ENCODE data around the gene SSU72. TPM values are rescaled to one million over a fixed set of nuclear protein-coding genes. Genes with fewer than 3 reads are reported as not detected.
A peak's percentile ranks its signal among the peaks of the same experiment; 100 is the strongest.

The SSU72 gene
- total RNA-seq, 4 donors from 2014 or later = 96.4 to 163 (median 123) TPM

DNA sequence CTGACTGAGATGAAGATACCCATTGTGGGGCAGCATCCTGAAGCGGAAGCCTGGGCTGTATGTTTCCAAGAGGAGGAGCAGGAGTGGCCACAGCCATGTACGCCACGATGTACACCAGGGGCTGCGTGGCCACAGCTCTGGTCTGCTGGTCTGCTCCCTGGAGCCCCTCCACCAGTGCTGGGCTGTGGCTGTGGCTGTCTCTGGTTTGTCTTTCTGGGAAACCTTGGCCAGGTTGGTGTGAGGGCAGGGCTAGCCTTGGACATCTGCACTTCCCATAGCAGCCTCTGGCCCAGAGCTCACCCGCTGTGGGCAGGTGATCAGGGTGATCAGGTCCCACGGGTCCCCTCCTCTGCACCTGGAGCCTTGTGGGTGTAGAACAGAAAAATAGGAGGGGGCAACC lies 43.3 kb upstream of the SSU72 start:
- 85 to 91% methylated on average over 5 to 6 of the region's 6 CpGs for WGBS, 2 donors
- intact Hi-C loops (cut with DNase I; ENCODE audit: low total_unique reads) = no loop called here
- TF ChIP-seq, protein P1, sequence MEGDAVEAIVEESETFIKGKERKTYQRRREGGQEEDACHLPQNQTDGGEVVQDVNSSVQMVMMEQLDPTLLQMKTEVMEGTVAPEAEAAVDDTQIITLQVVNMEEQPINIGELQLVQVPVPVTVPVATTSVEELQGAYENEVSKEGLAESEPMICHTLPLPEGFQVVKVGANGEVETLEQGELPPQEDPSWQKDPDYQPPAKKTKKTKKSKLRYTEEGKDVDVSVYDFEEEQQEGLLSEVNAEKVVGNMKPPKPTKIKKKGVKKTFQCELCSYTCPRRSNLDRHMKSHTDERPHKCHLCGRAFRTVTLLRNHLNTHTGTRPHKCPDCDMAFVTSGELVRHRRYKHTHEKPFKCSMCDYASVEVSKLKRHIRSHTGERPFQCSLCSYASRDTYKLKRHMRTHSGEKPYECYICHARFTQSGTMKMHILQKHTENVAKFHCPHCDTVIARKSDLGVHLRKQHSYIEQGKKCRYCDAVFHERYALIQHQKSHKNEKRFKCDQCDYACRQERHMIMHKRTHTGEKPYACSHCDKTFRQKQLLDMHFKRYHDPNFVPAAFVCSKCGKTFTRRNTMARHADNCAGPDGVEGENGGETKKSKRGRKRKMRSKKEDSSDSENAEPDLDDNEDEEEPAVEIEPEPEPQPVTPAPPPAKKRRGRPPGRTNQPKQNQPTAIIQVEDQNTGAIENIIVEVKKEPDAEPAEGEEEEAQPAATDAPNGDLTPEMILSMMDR (IDR thresholded peaks at IDR 0.05) = no peak
- no peak for TF ChIP-seq POLR2A (IDR thresholded peaks at IDR 0.05)
- no peak overlapping the region for H3K4me3 ChIP-seq (ENCODE audit: low read depth, poor library complexity, severe bottlenecking)
- no peak for DNase-seq (ENCODE audit: low spot score in 2 of 2)

DNA sequence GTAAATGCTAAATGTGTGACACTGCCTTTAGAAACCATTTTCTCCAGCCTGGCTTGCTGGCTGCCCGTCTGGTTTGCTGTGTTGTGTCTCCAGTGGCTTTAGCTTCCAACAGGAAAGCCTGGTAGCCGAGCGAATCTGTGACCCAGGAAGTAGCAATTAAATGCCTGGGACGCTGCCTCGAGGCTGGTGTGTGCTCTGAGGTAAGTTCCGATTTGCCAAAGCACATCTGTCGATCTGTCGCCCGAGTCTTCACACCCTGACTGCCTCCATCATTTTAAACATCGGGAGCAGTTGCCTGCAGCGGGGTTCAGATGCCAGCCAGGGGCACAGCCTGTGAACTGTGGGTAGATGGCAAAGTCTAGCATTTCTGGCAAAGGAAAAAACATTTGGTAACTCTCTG lies 42.9 kb upstream of the SSU72 start:
- WGBS, 2 donors = 86 to 91% methylated on average over 11 of the region's 11 CpGs
- no peak for DNase-seq (ENCODE audit: low spot score in 2 of 2)
- intact Hi-C loops (cut with DNase I; ENCODE audit: low total_unique reads) = no loop called here
- TF ChIP-seq, protein P1 (IDR thresholded peaks at IDR 0.05) = no peak
- TF ChIP-seq POLR2A (IDR thresholded peaks at IDR 0.05) = no peak
- H3K4me3 ChIP-seq (ENCODE audit: low read depth, poor library complexity, severe bottlenecking) = no peak overlapping the region

DNA sequence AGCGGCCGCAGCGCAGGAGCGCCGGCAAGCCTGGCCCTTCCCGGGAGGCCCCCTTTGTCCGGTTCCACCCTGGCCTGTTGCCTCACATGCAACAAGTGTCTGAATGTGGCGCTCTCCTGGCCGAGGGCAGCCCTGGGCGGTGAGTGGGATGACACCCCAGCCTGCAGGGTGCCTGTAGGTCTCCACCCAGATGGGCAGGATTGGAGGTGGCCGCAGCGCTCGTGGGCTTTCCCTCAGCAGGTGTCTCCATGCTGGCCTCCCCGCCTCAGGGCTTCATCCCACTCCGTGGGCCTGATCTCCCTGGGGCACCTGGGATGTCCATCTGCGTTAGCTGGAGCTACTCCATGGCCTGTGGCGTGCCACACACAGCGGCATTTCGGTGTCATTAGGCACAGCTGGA lies 42.2 kb upstream of the SSU72 start:
- intact Hi-C loops (cut with DNase I; ENCODE audit: low total_unique reads) = no loop called here
- TF ChIP-seq POLR2A (IDR thresholded peaks at IDR 0.05) = no peak
- TF ChIP-seq, protein P1 (IDR thresholded peaks at IDR 0.05) = no peak
- no peak overlapping the region for H3K4me3 ChIP-seq (ENCODE audit: low read depth, poor library complexity, severe bottlenecking)
- 68 to 75% methylated on average over 13 to 18 of the region's 19 CpGs for WGBS, 2 donors
- no peak for DNase-seq (ENCODE audit: low spot score in 2 of 2)

DNA sequence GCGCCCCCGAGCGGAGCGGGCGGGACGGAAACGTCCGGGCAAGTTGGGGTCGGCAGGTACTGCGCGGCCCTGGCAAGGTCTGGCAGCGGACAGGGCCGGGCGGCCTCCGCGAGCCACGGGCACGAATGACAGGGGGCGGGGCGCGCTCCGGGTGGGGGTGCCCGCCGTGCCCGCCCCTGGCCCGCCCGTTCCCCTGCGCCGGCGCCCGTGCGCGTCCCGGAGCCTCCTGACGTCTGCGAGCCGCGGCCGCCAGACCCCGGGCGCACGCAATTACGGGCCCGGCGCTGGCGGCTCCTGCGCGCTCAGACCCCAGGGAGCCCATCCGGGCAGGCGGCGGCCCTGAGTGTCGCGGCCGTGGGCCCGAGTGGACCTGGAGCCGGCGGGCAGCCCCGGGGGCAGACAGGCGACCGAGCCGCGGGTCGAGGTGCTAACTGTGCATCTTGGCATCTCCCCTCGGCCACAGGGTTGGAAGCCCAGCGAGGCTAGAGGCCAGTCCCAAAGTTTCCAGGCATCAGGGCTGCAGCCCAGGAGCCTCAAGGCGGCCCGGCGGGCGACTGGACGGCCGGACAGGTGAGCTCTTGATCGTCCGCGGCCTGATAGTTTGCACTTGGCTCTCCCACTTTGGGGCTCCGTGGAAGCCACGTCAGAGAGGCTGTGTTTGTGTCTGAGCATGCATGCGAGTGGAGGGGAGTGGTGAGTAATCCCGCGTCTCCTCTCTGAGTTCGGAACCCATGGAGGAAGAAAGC lies 41.6 kb upstream of the SSU72 start:
- TF ChIP-seq, protein P1 (IDR thresholded peaks at IDR 0.05) = no peak
- no peak for TF ChIP-seq POLR2A (IDR thresholded peaks at IDR 0.05)
- whole genome bisulfite sequencing, 2 donors = 3 to 14% methylated on average over 14 to 30 of the region's 80 CpGs
- no peak for DNase-seq (ENCODE audit: low spot score in 2 of 2)
- peak overlapping the region; percentile 70 for H3K4me3 ChIP-seq (ENCODE audit: low read depth, poor library complexity, severe bottlenecking)
- intact Hi-C loops (cut with DNase I; ENCODE audit: low total_unique reads) = no loop called here

DNA sequence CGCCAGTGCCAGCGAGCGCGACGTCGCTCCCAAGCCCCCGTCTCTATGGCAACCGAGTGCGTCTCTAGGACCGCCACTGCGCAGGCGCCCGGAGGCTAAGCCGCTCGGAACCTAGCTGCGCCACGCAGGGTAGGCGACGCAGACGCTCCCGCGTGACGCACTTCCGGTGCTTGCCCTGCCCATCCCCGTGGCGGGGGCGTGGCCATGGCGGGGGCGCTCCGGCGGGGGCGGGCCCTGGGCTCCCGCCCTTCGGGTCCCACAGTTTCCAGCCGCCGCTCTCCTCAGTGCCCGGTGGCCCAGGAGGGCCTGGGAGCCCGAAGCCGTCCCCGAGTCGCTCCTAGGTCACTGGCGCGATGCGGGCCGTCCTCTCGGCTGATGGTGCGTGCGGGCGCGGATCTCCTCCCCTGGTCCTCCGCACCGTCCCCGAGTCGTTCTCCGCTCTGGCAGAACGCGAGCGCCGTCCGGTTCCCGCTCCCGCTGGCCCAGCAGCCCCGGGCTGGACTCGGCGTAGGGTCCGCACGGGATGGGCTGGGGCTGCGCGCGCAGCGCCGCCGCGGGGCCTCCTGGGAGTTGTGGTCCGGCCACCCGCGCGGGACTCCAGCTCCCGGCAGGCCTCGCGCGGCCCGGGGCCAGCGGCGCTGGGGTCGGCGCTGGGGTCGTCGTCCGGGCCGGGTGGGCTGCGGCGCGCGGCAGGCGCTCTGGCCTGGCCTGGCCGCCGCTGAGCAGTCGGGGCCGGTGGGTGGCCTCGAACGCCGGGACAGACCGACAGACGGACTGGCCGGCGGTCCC lies 40.8 kb upstream of the SSU72 start, which contains the start of gene MIB2:
Gene MIB2, plus strand, starts transcription at position 245 of the 789 bp plus-strand sequence. CDS start 7,953 bp downstream, outside the sequence.
- intact Hi-C loops (cut with DNase I; ENCODE audit: low total_unique reads) = no loop called here
- peak within 1 kb of the TSS; percentile 70 for H3K4me3 ChIP-seq (ENCODE audit: low read depth, poor library complexity, severe bottlenecking)
- peak in 1 of 2 donors; percentile 37 for TF ChIP-seq POLR2A (IDR thresholded peaks at IDR 0.05)
- TF ChIP-seq, protein P1 (IDR thresholded peaks at IDR 0.05) = no peak
- DNase-seq (ENCODE audit: low spot score in 2 of 2) = peak; percentile 92 to 99
- 0 to 1% methylated on average over 25 to 49 of the region's 107 CpGs for WGBS, 2 donors
